Measurements from ENCODE around the gene KRTDAP. TPM values are rescaled to one million over a fixed set of nuclear protein-coding genes. Genes with fewer than 3 reads are reported as not detected.
"Not testable (repeated sequence)": the region's sequence is repeated elsewhere in the genome, so short reads cannot be mapped to it uniquely, and the experiment has no call there.

KRTDAP gene
- total RNA-seq, 1 donor from 2014 or later, result not detected

- TF ChIP-seq EZH2 (IDR thresholded peaks at IDR 0.05; ENCODE audit: insufficient read depth, low read length) (no peak), CTCF (IDR thresholded peaks at IDR 0.05; ENCODE audit: insufficient read depth, low read depth, low read length) (no peak)
- Histone ChIP-seq H3K79me2 (ENCODE audit: insufficient read depth, low read length) (no peaks in the 10 kb centered on the region), H3K27ac (ENCODE audit: low read depth, low read length) (no peak overlapping the region), H3K36me3 (ENCODE audit: insufficient read depth, low read length) (no peaks in the 10 kb centered on the region), H3K9me3 (ENCODE audit: insufficient read depth, low read depth, low read length) (no peaks in the 10 kb centered on the region), H3K4me3 (ENCODE audit: insufficient read depth, low read depth, low read length) (no peak overlapping the region), H3K4me2 (ENCODE audit: low read length) (no peak overlapping the region), H3K27me3 (ENCODE audit: insufficient read depth, low read length) (no peaks in the 10 kb centered on the region), H3K9ac (ENCODE audit: low read length) (no peak overlapping the region), H2AFZ (ENCODE audit: low read depth, low read length) (no peak overlapping the region), H4K20me1 (ENCODE audit: insufficient read depth, low read length) (no peaks in the 10 kb centered on the region), H3K4me1 (ENCODE audit: insufficient read depth, low read length) (no peaks in the 10 kb centered on the region)
- no peak for DNase-seq (ENCODE audit: low read depth)
- Mint-ChIP-seq H3K4me3 (ENCODE audit: unreplicated experiment) (no peak overlapping the region), H3K27me3 (ENCODE audit: low read depth, unreplicated experiment) (peaks cover 22% of the 10 kb centered on the region), H3K9me3 (ENCODE audit: unreplicated experiment) (peaks cover 3% of the 10 kb centered on the region), H3K27ac (ENCODE audit: unreplicated experiment) (no peak overlapping the region), H3K4me1 (ENCODE audit: low read depth, unreplicated experiment) (no peaks in the 10 kb centered on the region), H3K36me3 (ENCODE audit: low read depth, unreplicated experiment) (no peaks in the 10 kb centered on the region)
- FAIRE-seq, result no peak
Observed at GRCh38 chr19:35474104-35474503, 16.2 kb downstream of the KRTDAP start.

- Mint-ChIP-seq H3K36me3 (ENCODE audit: low read depth, unreplicated experiment) (no peaks in the 10 kb centered on the region), H3K4me1 (ENCODE audit: low read depth, unreplicated experiment) (no peaks in the 10 kb centered on the region), H3K4me3 (ENCODE audit: unreplicated experiment) (no peak overlapping the region), H3K9me3 (ENCODE audit: unreplicated experiment) (peaks cover 3% of the 10 kb centered on the region), H3K27me3 (ENCODE audit: low read depth, unreplicated experiment) (peaks cover 28% of the 10 kb centered on the region), H3K27ac (ENCODE audit: unreplicated experiment) (no peak overlapping the region)
- H3K27me3 ChIP-seq (ENCODE audit: insufficient read depth, low read length), result no peaks in the 10 kb centered on the region
- TF ChIP-seq EZH2 (IDR thresholded peaks at IDR 0.05; ENCODE audit: insufficient read depth, low read length) (no peak), CTCF (IDR thresholded peaks at IDR 0.05; ENCODE audit: insufficient read depth, low read depth, low read length) (no peak)
- H3K4me1 ChIP-seq (ENCODE audit: insufficient read depth, low read length), result no peaks in the 10 kb centered on the region
- no peak overlapping the region for H3K4me3 ChIP-seq (ENCODE audit: insufficient read depth, low read depth, low read length)
- H3K9ac ChIP-seq (ENCODE audit: low read length), result no peak overlapping the region
- H4K20me1 ChIP-seq (ENCODE audit: insufficient read depth, low read length), result no peaks in the 10 kb centered on the region
- no peaks in the 10 kb centered on the region for H3K9me3 ChIP-seq (ENCODE audit: insufficient read depth, low read depth, low read length)
- no peak for DNase-seq (ENCODE audit: low read depth)
- no peak overlapping the region for H2AFZ ChIP-seq (ENCODE audit: low read depth, low read length)
- no peaks in the 10 kb centered on the region for H3K36me3 ChIP-seq (ENCODE audit: insufficient read depth, low read length)
- H3K79me2 ChIP-seq (ENCODE audit: insufficient read depth, low read length), result no peaks in the 10 kb centered on the region
- FAIRE-seq, result no peak
- no peak overlapping the region for H3K4me2 ChIP-seq (ENCODE audit: low read length)
- no peak overlapping the region for H3K27ac ChIP-seq (ENCODE audit: low read depth, low read length)
Observed at GRCh38 chr19:35471946-35472345, 18.3 kb downstream of the KRTDAP start.

GRCh38 chr19:35471075-35471474, 19.2 kb downstream of the KRTDAP start:
- not testable (repeated sequence) for H3K9ac ChIP-seq (ENCODE audit: low read length); H3K4me3 ChIP-seq (ENCODE audit: insufficient read depth, low read depth, low read length); H3K79me2 ChIP-seq (ENCODE audit: insufficient read depth, low read length); H3K4me2 ChIP-seq (ENCODE audit: low read length); H3K27me3 ChIP-seq (ENCODE audit: insufficient read depth, low read length); H3K36me3 ChIP-seq (ENCODE audit: insufficient read depth, low read length); H3K9me3 Mint-ChIP-seq (ENCODE audit: unreplicated experiment); H3K9me3 ChIP-seq (ENCODE audit: insufficient read depth, low read depth, low read length); H3K4me1 Mint-ChIP-seq (ENCODE audit: low read depth, unreplicated experiment); H3K27ac ChIP-seq (ENCODE audit: low read depth, low read length); H2AFZ ChIP-seq (ENCODE audit: low read depth, low read length); FAIRE-seq; H3K4me1 ChIP-seq (ENCODE audit: insufficient read depth, low read length); H3K36me3 Mint-ChIP-seq (ENCODE audit: low read depth, unreplicated experiment); H3K27ac Mint-ChIP-seq (ENCODE audit: unreplicated experiment); H4K20me1 ChIP-seq (ENCODE audit: insufficient read depth, low read length); H3K4me3 Mint-ChIP-seq (ENCODE audit: unreplicated experiment); DNase-seq (ENCODE audit: low read depth)
- H3K27me3 Mint-ChIP-seq (ENCODE audit: low read depth, unreplicated experiment), result peaks cover 31% of the 10 kb centered on the region

Measured in astrocyte (in vitro differentiated cells and primary cell).